OCI-LY7 (cell line): ENCODE results near the gene FNDC3B.

Source experiments
- CTCF ChIP-seq: fragments of 200-600 bp; sonication (generic); conservative IDR thresholded peaks from 2 replicates; pipeline ENCODE4 v1.5.1; 2014; ENCODE audit warnings: mild to moderate bottlenecking, antibody characterized with exemption, low read length, moderate library complexity, mixed read lengths
- EZH2phosphoT487 ChIP-seq: fragments of 200-600 bp; sonication (generic); IDR thresholded peaks from 2 replicates; pipeline ENCODE4 v1.6.1; 2018; ENCODE audit warnings: low read depth, borderline replicate concordance, mild to moderate bottlenecking, mixed run types, antibody characterized with exemption, low read length, moderate library complexity, mixed read lengths

DNA sequence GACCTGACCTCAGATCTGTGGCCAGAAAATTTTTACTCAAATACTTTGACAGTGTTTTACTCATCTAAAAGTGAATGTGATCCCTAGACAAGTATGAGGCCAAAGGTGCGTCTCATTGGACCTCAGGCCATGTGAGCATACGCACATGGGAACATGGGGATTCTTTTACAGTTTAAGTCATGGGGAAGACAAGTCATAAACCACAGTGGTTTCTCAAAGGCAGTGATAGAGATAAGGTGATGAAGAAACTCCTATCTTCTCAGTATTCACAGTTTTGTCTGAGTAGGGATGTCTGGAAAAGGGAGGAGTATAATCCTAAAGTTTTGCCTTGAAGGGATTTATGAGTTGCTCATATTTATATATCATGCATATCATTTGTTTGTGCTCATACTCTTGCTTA lies 173.8 kb downstream of the FNDC3B start:
- no peak for TF ChIP-seq CTCF
- TF ChIP-seq EZH2phosphoT487 = no peak
